T-helper 22 cell (primary cell): Measurements from ENCODE around the gene BTN2A1.
A peak's percentile ranks its signal among the peaks of the same experiment; 100 is the strongest.
"Not testable (repeated sequence)": the region's sequence is repeated elsewhere in the genome, so short reads cannot be mapped to it uniquely, and the experiment has no call there.

ENCODE experiments used
- DNase-seq: peaks from one replicate; pipeline ENCODE4 v3.0.0-alpha.2; 2020; ENCODE audit warnings: low read depth

BTN2A1 gene

GRCh38 chr6:26432627-26433201, 25.0 kb upstream of the BTN2A1 start:
- no peak for DNase-seq

GRCh38 chr6:26433680-26434079, 24.1 kb upstream of the BTN2A1 start:
- not testable (repeated sequence) for DNase-seq

DNA sequence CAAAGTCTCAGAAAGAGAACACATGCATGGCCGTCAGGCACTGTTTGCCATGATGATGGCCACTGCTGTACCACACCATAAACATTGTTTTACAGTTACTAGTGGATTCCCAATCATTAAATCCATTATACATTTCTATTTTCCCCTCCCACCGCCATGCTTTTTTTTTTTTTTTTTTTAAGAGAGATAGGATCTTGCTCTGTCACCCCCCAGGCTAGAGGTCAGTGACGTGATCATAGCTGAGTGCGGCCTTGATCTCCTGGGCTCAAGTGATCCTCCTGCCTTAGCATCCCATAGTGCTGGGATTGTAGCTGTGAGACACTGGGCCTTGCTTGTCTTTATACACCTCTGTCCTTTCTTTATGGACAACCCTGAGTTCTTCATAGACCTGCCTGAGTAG, 21.7 kb upstream of the BTN2A1 start:
- DNase-seq: no peak

- no peak for DNase-seq
These were observed 20.2 kb upstream of the BTN2A1 start for GRCh38 chr6:26437550-26437949.

DNA sequence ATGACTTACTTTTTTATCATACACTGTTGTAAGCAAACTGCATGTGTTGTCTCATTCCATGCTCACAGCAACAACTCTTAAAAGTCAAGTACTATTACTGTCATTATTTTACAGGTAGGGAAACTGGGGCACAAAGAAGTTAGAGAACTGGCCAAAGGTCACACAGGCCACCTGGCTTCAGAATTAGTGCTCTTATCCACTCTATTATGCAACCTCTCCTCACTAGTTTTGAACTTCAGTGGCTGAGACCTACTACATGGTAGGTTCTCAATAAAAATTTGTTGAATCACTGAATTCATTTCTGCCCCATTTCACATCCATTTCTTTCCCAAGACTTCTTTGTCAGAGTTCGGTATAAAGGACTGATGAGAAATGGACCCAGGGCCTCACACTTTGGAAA, 19.8 kb upstream of the BTN2A1 start:
- DNase-seq: no peak

DNA sequence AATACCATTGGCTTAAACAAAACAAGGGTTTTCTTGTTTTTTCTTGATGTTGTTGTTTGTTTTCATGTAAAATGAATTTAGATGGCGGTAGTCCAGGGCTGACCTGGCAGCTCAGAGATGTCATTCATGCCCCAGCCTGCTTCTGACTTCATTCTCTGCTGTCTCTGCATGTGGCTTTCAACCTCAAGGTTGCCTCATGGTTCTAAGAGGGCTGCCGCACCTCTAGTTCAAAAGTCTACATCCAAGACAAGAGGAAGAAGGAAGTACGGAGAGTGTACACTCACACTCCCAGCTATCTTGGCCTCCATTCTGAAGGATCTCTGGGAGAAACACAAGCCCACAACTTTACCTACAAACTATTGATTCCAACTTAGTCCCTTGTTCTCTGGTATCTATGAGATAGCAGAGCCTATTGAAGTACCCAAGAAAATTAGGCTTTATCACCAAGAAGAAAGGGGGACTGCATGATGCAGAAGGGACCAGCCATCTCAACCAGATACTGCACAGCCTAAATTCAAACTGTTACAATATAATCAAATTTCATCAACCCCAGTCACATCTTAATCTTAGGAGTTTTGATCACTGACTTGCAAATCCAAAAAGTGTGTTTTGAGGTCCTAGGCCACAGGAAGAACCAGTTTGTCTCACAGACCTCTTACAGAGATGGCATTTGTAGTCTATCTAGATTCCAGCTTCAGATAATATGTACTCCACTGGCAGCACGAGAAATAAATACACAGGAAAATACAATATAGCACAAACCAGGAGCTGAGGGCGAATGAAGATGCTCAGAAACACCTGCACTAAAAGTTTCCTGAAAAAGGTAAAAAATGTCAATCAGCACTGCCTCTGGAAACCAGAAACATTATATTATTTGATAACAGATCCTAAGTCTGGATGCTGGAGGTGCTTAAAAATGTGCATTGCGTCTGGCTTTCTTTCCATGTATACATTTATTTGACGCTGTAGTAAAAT, 18.3 kb upstream of the BTN2A1 start:
- no peak for DNase-seq

GRCh38 chr6:26440977-26441358, 16.8 kb upstream of the BTN2A1 start:
- no peak for DNase-seq

- DNase-seq: no peak
These were observed 15.8 kb upstream of the BTN2A1 start for GRCh38 chr6:26441977-26442376.

DNA sequence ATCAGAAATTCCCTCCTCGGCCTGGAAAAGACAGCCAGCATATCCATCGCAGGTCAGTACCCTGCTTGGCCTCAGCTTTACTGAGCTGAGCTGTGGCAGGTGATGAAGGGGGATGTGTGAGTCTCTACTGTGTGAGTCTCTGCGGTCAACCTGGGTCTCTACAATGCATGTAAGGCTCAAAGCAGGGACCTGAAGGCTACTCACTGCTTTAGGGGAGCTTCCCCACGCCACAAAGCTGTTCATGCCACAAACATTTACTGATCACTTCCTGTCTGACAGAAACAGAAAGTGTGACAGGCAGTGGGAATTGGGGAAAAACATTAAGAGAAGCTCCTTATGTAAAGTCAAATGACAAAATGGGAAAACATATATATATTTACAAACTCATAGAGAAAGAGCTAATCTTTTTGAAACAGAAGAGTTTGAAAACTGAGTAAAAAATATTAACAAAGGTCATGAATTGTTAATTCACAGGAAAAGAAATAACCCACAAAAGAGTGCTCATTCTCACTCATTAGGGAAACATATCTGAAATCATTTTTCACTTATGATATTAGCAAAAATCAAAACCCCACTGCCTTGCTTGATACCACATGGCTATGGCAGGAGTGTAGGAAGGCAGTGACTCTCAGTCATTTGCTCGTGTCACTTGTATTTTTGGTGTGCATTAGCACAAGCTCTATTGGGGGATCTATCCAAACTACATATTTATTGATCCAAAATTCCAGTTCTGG, 11.7 kb upstream of the BTN2A1 start:
- peak; percentile 6 for DNase-seq

GRCh38 chr6:26447257-26447656, 10.5 kb upstream of the BTN2A1 start:
- DNase-seq: no peak

- DNase-seq: no peak
These were observed 7.5 kb upstream of the BTN2A1 start for GRCh38 chr6:26450240-26450639.

- DNase-seq: no peak
These were observed 5.0 kb upstream of the BTN2A1 start for GRCh38 chr6:26452631-26453235.

- no peak for DNase-seq
These were observed 3.1 kb upstream of the BTN2A1 start for GRCh38 chr6:26454631-26455030.

GRCh38 chr6:26455357-26455970, 2.3 kb upstream of the BTN2A1 start:
- DNase-seq: no peak

- no peak for DNase-seq
These were observed 420 bp upstream of the BTN2A1 start for GRCh38 chr6:26457264-26457805.

DNA sequence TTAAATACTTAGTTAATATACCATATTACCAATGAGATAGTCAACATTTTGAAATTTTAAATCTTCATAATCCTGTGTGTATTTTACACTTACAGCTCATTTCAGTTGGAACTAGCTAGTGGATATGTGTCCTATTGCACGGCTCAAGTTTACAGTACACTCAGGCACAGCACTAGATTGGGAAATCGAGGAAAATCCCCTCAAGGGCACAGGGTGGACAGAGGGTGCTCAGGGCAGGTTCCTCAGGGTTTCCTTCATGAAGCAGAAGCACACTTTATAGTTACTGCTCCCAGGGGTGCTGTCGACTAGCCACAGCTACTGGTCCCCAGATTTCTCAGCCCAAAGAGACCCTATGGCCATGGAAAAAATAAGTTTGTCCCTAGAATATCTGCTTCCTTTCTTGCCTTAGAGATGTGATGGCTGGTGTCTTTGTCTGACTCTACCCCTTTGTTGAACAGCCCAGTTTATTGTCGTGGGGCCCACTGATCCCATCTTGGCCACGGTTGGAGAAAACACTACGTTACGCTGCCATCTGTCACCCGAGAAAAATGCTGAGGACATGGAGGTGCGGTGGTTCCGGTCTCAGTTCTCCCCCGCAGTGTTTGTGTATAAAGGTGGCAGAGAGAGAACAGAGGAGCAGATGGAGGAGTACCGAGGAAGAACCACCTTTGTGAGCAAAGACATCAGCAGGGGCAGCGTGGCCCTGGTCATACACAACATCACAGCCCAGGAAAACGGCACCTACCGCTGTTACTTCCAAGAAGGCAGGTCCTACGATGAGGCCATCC, 1.5 kb downstream of the BTN2A1 start:
- DNase-seq: no peak

- not testable (repeated sequence) for DNase-seq
These were observed 3.6 kb downstream of the BTN2A1 start for GRCh38 chr6:26461353-26461752.

- DNase-seq: no peak
These were observed 6.3 kb downstream of the BTN2A1 start for GRCh38 chr6:26464014-26464413.

GRCh38 chr6:26464416-26465131, 6.8 kb downstream of the BTN2A1 start:
- DNase-seq: no peak

DNA sequence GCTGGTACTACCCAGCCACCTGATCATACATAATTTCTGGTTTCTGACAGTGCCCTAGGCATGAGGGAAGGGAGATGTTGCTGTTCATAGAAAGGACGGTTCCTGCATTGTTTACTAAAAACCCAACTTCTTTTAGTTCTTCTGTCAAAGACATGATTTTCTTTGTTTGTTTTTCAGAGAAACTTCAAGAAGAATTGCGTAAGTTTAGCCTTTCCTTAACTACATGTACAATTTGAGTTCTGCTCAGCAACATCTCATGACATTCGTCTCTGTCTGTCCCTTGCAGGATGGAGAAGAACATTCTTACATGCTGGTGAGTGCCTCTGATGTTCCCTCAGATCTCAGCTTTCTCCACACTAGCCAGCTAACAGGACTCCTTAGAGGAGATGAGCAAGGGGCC, 8.0 kb downstream of the BTN2A1 start:
- DNase-seq: no peak
